ENCODE measurements around the gene SPDYE5.

SPDYE5 gene

DNA sequence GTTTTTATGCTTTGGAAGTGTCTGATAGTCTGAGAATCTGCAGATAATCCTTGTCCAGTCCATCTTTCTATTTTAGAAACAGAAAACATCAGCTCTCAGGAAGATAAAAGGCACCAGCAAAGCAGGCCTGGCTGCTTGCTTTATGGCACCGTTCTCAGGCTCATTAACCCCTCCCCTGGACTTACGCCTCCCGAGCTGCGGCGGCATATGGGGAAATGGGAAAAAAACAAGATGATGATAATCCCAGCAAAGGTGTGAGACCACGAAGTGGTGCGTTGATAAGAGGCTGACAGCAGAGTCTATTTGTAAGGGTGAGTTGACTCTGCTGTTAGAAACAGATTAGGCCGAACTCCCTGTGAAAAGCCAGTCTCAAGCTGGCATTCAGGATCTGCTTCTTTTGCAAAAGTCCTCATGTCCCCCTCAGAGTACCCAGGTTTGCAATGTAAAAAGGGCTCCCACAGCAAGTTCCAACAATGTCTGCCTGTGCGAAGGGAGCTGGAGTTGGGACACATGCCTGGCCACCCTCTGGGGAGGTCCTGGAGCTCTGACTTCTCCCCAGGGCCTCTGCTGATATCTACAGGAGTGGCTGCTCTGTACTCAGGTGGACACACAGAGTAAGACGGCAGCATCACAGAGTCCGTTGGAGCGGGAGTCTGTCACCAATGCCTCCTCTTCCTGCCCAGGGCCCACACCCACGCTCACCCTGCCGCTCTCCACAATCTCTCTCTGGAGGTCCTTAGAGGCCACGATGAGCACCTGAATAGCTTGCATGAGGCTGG lies 54.3 kb downstream of the SPDYE5 start:
- no peak for DNase-seq

Data from stimulated activated CD8-positive, alpha-beta memory T cell treated with anti-CD3 and anti-CD28 coated beads, Interleukin-4, amount 100 ng/mL, for 48 hours (primary cell).